Keratinocyte (primary cell): ENCODE measurements around the gene PRDX6. TPM values are rescaled to one million over a fixed set of nuclear protein-coding genes. Genes with fewer than 3 reads are reported as not detected.
"Not testable (repeated sequence)": the region's sequence is repeated elsewhere in the genome, so short reads cannot be mapped to it uniquely, and the experiment has no call there.

Experiments
- DNase-seq: peaks from one replicate; pipeline ENCODE4 v3.0.0-alpha.2; 2011; ENCODE audit warnings: low read depth, missing footprints, low spot score
- FAIRE-seq: peaks from 2 replicates; lab custom pipeline; 2011; peaks lifted over from hg19 to GRCh38; lab: Jason Lieb, UNC
- H2AFZ ChIP-seq: 2 replicates; pipeline ENCODE4 v1.6.0; 2012; ENCODE audit warnings: low read length, control low read depth, inconsistent platforms; ENCODE audit not compliant: control insufficient read depth
- H3K27ac ChIP-seq: 2 replicates; pipeline ENCODE4 v1.5.1; 2011; ENCODE audit warnings: low read length; ENCODE audit not compliant: control insufficient read depth, insufficient read depth
- H3K27me3 ChIP-seq: 3 replicates; pipeline ENCODE4 v1.6.0; 2011; ENCODE audit warnings: low read length; ENCODE audit not compliant: control insufficient read depth, insufficient read depth; ENCODE audit errors: extremely low read depth
- H3K36me3 ChIP-seq, 2 experiments: 2 replicates in 1 of 2; 3 replicates in 1 of 2; pipeline ENCODE4 v1.5.1; 2011; ENCODE audit warnings: low read length in 2 of 2, mild to moderate bottlenecking in 1 of 2; ENCODE audit not compliant: control insufficient read depth in 2 of 2, insufficient read depth in 2 of 2; ENCODE audit errors: extremely low read depth in 1 of 2
- H3K4me1 ChIP-seq: 3 replicates; pipeline ENCODE4 v1.5.1; 2011; ENCODE audit warnings: low read length; ENCODE audit not compliant: control insufficient read depth, insufficient read depth; ENCODE audit errors: extremely low read depth
- H3K4me2 ChIP-seq: 3 replicates; pipeline ENCODE4 v1.6.0; 2011; ENCODE audit warnings: low read depth, low read length; ENCODE audit not compliant: control insufficient read depth, insufficient read depth; ENCODE audit errors: extremely low read depth
- H3K4me3 ChIP-seq, 3 experiments: fragments of 200-600 bp in 1 of 3; sonication (generic) in 1 of 3; 2 replicates in 2 of 3; 3 replicates in 1 of 3; pipeline ENCODE4 v1.5.1; 2011 to 2016; ENCODE audit warnings: low read length in 3 of 3, mild to moderate bottlenecking in 3 of 3, control low read depth in 2 of 3, inconsistent platforms in 1 of 3, low read depth in 1 of 3, mixed read lengths in 1 of 3, mixed run types in 1 of 3, moderate library complexity in 1 of 3; ENCODE audit not compliant: control insufficient read depth in 2 of 3, insufficient read depth in 2 of 3; ENCODE audit errors: extremely low read depth in 1 of 3
- H3K79me2 ChIP-seq: 2 replicates; pipeline ENCODE4 v1.6.0; 2012; ENCODE audit warnings: low read length; ENCODE audit not compliant: control insufficient read depth, insufficient read depth
- H3K9ac ChIP-seq: 3 replicates; pipeline ENCODE4 v1.6.0; 2011; ENCODE audit warnings: low read length; ENCODE audit not compliant: control insufficient read depth, insufficient read depth; ENCODE audit errors: extremely low read depth
- H3K9me1 ChIP-seq: 3 replicates; pipeline ENCODE4 v1.6.0; 2011; ENCODE audit warnings: low read length; ENCODE audit not compliant: control insufficient read depth, insufficient read depth; ENCODE audit errors: extremely low read depth
- H3K9me3 ChIP-seq: 2 replicates; pipeline ENCODE4 v1.5.1; 2012; ENCODE audit warnings: low read depth, low read length; ENCODE audit not compliant: control insufficient read depth
- H4K20me1 ChIP-seq: 3 replicates; pipeline ENCODE4 v1.6.0; 2011; ENCODE audit warnings: low read length; ENCODE audit not compliant: control insufficient read depth, insufficient read depth; ENCODE audit errors: extremely low read depth
- EZH2 ChIP-seq: IDR thresholded peaks from one replicate; pipeline ENCODE4 v1.6.1; 2012; ENCODE audit warnings: inconsistent platforms, mild to moderate bottlenecking, low read length, moderate library complexity
- dilution Hi-C: fragments of 300-500 bp; cut with MboI; formaldehyde crosslinking; loops from one replicate; pipeline ENCODE4 v1.7.0; 2020; ENCODE audit warnings: low sequenced_read_pairs; ENCODE audit not compliant: extremely low pct_ligation_motif_present
- polyA plus RNA-seq, 5 experiments: library from polyadenylated mRNA; depleted of rRNA in 3 of 5; stranded (reverse) in 3 of 5; stranded (forward) in 1 of 5; unstranded in 1 of 5; fragments of >200 nt; gene quantifications; 1 replicate in 1 of 5; 2 replicates in 3 of 5; 3 replicates in 1 of 5; pipeline versions ENCODE4 v1.2.1 to v1.2.3, GENCODE V29; 2011 to 2012; ENCODE audit warnings: missing spikeins in 2 of 5, low read depth in 1 of 5, low replicate concordance in 1 of 5
- TF ChIP-seq, protein P1 (sequence below), 3 experiments: IDR thresholded peaks in 1 of 3; conservative IDR thresholded peaks in 1 of 3; optimal IDR thresholded peaks in 1 of 3; 2 replicates in 2 of 3; 3 replicates in 1 of 3; pipeline versions ENCODE3 to v1.5.1; 2011; ENCODE audit warnings: low read length in 3 of 3, mild to moderate bottlenecking in 3 of 3, moderate library complexity in 2 of 3, control low read depth in 1 of 3, inconsistent platforms in 1 of 3; ENCODE audit not compliant: insufficient read depth in 2 of 3; ENCODE audit errors: extremely low read depth in 1 of 3

The PRDX6 gene
- polyA plus RNA-seq, 1 donor (not counting 4 experiments of a cell fraction or from before 2014, with no cell fraction given): 248 TPM

DNA sequence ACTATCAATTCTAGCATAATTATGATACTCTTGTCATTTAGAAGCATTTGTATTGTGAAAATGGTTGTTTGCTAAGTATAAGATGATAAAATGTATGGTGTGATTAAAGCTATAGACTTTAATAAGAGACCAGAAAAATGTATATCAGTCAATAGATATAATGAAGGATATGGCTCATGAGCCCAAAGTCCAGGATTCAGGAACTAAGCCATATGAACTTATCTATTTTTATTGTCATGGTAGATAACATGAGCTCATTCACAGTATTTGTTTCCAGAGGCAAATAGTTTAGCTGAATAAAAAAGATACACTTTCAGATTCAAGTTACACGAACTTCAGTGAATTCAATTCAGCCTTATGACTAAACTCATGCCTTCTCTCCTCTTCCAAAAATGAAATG is 32.7 kb downstream of the PRDX6 start:
- Histone ChIP-seq H2AFZ (no peak overlapping the region), H3K36me3 (no peaks in the 10 kb centered on the region), H3K27ac (no peak overlapping the region), H3K4me1 (no peaks in the 10 kb centered on the region), H3K79me2 (no peaks in the 10 kb centered on the region), H4K20me1 (no peaks in the 10 kb centered on the region), H3K9me1 (no peaks in the 10 kb centered on the region), H3K9me3 (no peaks in the 10 kb centered on the region), H3K27me3 (no peaks in the 10 kb centered on the region), H3K4me2 (no peak overlapping the region), H3K9ac (no peak overlapping the region), H3K4me3 (no peak overlapping the region)
- dilution Hi-C loops: no loop called here
- no peak for FAIRE-seq
- no peak for DNase-seq
- TF ChIP-seq, protein P1, sequence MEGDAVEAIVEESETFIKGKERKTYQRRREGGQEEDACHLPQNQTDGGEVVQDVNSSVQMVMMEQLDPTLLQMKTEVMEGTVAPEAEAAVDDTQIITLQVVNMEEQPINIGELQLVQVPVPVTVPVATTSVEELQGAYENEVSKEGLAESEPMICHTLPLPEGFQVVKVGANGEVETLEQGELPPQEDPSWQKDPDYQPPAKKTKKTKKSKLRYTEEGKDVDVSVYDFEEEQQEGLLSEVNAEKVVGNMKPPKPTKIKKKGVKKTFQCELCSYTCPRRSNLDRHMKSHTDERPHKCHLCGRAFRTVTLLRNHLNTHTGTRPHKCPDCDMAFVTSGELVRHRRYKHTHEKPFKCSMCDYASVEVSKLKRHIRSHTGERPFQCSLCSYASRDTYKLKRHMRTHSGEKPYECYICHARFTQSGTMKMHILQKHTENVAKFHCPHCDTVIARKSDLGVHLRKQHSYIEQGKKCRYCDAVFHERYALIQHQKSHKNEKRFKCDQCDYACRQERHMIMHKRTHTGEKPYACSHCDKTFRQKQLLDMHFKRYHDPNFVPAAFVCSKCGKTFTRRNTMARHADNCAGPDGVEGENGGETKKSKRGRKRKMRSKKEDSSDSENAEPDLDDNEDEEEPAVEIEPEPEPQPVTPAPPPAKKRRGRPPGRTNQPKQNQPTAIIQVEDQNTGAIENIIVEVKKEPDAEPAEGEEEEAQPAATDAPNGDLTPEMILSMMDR (optimal IDR thresholded peaks at IDR 0.05 in 1 of 3, IDR thresholded peaks at IDR 0.05 in 1 of 3, conservative IDR thresholded peaks at IDR 0.05 in 1 of 3; ENCODE audit: extremely low read depth in 1 of 3, insufficient read depth in 2 of 3, low read length in 3 of 3): no peak
- TF ChIP-seq EZH2: no peak

DNA sequence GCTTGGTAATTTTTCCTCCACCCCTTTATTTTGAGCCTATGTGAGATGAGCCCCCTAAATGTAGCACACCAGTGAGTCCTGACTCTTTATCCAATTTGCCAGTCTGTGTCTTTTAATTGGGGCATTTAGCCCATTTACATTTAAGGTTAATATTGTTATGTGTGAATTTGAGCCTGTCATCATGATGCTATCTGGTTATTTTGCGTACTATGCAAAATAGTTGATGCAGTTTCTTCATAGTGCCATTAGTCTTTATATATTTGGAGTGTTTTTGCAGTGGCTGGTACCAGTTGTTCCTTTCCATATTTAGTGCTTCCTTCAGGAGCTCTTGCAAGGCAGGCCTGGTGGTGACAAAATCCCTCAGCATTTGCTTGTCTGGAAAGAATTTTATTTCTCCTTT is 37.4 kb downstream of the PRDX6 start:
- FAIRE-seq, H3K79me2 ChIP-seq, H3K9me3 ChIP-seq, DNase-seq, H3K9me1 ChIP-seq, dilution Hi-C loops, H3K9ac ChIP-seq, H3K27me3 ChIP-seq, H4K20me1 ChIP-seq, H2AFZ ChIP-seq, H3K36me3 ChIP-seq, H3K27ac ChIP-seq, H3K4me1 ChIP-seq, H3K4me3 ChIP-seq, H3K4me2 ChIP-seq: not testable (repeated sequence)

DNA sequence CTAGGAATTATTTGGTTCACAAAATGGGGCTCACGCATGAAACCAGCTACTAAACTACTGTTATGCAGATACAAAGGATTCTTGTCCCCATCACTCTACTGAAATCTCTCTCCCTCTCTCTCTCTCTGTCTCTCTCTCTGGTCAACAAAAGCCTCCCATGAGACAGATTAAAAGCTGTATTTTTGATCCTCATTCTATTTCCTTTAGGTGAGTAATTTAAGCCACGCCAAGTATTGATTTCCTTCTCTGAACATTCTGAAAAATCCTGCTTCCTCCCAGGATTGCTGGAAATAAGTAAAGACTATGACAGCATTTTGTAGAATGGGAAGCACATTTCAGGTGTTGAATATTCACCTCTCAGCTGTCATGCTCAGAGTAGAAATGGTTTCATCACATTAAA is 43.7 kb downstream of the PRDX6 start:
- Histone ChIP-seq H3K4me3 (no peak overlapping the region), H3K9me1 (no peaks in the 10 kb centered on the region), H3K36me3 (no peaks in the 10 kb centered on the region), H3K27me3 (no peaks in the 10 kb centered on the region), H3K4me2 (no peak overlapping the region), H2AFZ (no peak overlapping the region), H4K20me1 (no peaks in the 10 kb centered on the region), H3K27ac (no peak overlapping the region), H3K9ac (no peak overlapping the region), H3K9me3 (no peaks in the 10 kb centered on the region), H3K79me2 (no peaks in the 10 kb centered on the region), H3K4me1 (no peaks in the 10 kb centered on the region)
- no peak for FAIRE-seq
- DNase-seq: no peak
- no peak for TF ChIP-seq EZH2
- TF ChIP-seq, protein P1 (optimal IDR thresholded peaks at IDR 0.05 in 1 of 3, IDR thresholded peaks at IDR 0.05 in 1 of 3, conservative IDR thresholded peaks at IDR 0.05 in 1 of 3; ENCODE audit: extremely low read depth in 1 of 3, insufficient read depth in 2 of 3, low read length in 3 of 3): no peak
- dilution Hi-C loops: no loop called here
